Mucosa of rectum (tissue), 2 donors: ENCODE measurements around the gene CNKSR2.

Experiments used
- H3K27ac ChIP-seq, 2 donors: one replicate each; pipeline ENCODE4 v1.7.0; 2013; ENCODE audit warnings: inconsistent platforms in 2 of 2, low read depth in 2 of 2, low read length in 2 of 2
- H3K27me3 ChIP-seq, 2 donors: one replicate each; pipeline ENCODE4 v1.7.0; 2013; ENCODE audit warnings: low read length in 2 of 2; ENCODE audit not compliant: control insufficient read depth in 2 of 2, insufficient read depth in 2 of 2
- H3K36me3 ChIP-seq, 2 donors: one replicate each; pipeline ENCODE4 v1.7.0; 2013; ENCODE audit warnings: low read length in 2 of 2; ENCODE audit not compliant: control insufficient read depth in 2 of 2, insufficient read depth in 2 of 2
- H3K4me1 ChIP-seq, 2 donors: one replicate each; pipeline ENCODE4 v1.7.0; 2013; ENCODE audit warnings: low read length in 2 of 2, mild to moderate bottlenecking in 1 of 2; ENCODE audit not compliant: control insufficient read depth in 2 of 2, insufficient read depth in 2 of 2
- H3K4me3 ChIP-seq, 2 donors: one replicate each; pipeline ENCODE4 v1.7.0; 2013; ENCODE audit warnings: low read length in 2 of 2
- H3K9ac ChIP-seq, 2 donors: one replicate each; pipeline ENCODE4 v1.7.0; 2013; ENCODE audit warnings: low read length in 2 of 2, low read depth in 1 of 2, mild to moderate bottlenecking in 1 of 2
- H3K9me3 ChIP-seq, 2 donors: one replicate each; pipeline ENCODE4 v1.7.0; 2013; ENCODE audit warnings: low read length in 2 of 2; ENCODE audit not compliant: control insufficient read depth in 2 of 2
- donor health status: healthy.
- donor health status: Normal muscosa, but diverticular disease.

The CNKSR2 gene

DNA sequence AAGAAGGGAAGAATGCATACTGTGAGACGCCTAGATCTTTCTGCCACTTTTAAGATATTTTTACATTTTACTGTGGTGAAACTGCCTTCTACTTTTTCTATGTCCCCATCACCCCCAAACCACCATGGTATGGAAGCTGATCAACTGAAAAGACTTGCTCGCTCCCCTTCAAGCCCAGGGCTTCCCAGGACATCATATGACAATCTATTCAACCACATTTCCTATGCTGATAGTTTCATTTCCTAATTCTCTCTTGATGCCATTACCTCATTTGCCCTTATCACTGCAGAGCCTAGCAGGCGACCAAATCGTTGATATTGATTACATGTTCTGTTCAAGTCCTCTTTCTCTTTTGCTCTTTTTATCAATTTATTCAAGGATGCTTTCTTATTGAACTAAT, 324.1 kb downstream of the CNKSR2 start:
- H3K27ac ChIP-seq: no peak overlapping the region
- no peaks in the 10 kb centered on the region for H3K9me3 ChIP-seq
- no peak overlapping the region for H3K9ac ChIP-seq
- H3K4me1 ChIP-seq: no peaks in the 10 kb centered on the region
- H3K36me3 ChIP-seq: no peaks in the 10 kb centered on the region
- H3K4me3 ChIP-seq: no peak overlapping the region
- H3K27me3 ChIP-seq: peaks cover 0 to 3% of the 10 kb centered on the region in 2 donors

GRCh38 chrX:21699136-21699535, 324.9 kb downstream of the CNKSR2 start:
- no peak overlapping the region for H3K9ac ChIP-seq
- no peaks in the 10 kb centered on the region for H3K4me1 ChIP-seq
- no peaks in the 10 kb centered on the region for H3K36me3 ChIP-seq
- H3K4me3 ChIP-seq: no peak overlapping the region
- no peak overlapping the region for H3K27ac ChIP-seq
- peaks cover 0 to 3% of the 10 kb centered on the region in 2 donors for H3K27me3 ChIP-seq
- no peaks in the 10 kb centered on the region for H3K9me3 ChIP-seq

- Histone ChIP-seq H3K4me3 (no peak overlapping the region), H3K4me1 (no peaks in the 10 kb centered on the region), H3K9ac (no peak overlapping the region), H3K9me3 (no peaks in the 10 kb centered on the region), H3K36me3 (no peaks in the 10 kb centered on the region), H3K27ac (no peak overlapping the region), H3K27me3 (peaks cover 0 to 3% of the 10 kb centered on the region in 2 donors)
These were observed 326.1 kb downstream of the CNKSR2 start for GRCh38 chrX:21700275-21700674.

DNA sequence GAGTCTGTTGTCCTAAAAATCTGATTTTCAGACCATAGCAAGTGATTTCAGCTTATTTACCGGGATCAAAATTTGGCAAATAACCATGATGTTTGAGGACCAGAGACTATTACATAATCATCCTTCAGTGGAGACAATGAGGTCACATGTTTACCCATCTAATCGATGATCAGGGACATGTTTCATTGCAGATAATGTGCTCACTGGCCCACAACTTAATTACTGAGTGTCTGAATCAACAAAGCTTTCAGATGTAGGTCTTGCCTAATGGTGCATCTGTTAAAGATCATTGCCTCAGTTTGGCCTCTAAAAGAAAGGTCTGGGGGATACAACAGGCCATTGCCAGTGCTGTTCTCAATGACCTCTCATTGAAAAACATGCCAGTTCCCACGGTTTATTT, 326.7 kb downstream of the CNKSR2 start:
- no peak overlapping the region for H3K9ac ChIP-seq
- no peak overlapping the region for H3K4me3 ChIP-seq
- no peak overlapping the region for H3K27ac ChIP-seq
- H3K36me3 ChIP-seq: no peaks in the 10 kb centered on the region
- H3K4me1 ChIP-seq: no peaks in the 10 kb centered on the region
- peaks cover 0 to 3% of the 10 kb centered on the region in 2 donors for H3K27me3 ChIP-seq
- no peaks in the 10 kb centered on the region for H3K9me3 ChIP-seq

DNA sequence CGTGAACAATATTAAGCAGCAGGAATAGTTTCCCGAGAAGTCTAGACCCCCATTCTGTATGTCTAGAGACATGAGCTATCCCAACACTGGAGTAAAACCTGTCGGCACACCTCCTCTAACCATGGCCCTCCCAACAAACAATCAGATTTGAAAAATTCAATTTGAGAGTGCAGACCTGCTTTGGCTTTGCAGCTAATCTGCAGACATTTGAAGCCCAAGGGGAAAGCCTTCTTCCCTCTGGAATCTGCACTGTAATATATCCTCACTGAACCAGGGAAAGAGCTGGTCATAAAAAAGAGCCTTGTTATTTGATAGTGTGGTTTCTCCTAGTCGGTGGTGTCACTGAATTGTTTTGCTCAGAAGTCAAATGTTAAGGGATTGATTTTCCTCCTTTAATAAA, 328.5 kb downstream of the CNKSR2 start:
- H3K36me3 ChIP-seq: no peaks in the 10 kb centered on the region
- no peak overlapping the region for H3K4me3 ChIP-seq
- no peaks in the 10 kb centered on the region for H3K4me1 ChIP-seq
- no peak overlapping the region for H3K27ac ChIP-seq
- H3K27me3 ChIP-seq: peaks cover 0 to 3% of the 10 kb centered on the region in 2 donors
- H3K9ac ChIP-seq: no peak overlapping the region
- no peaks in the 10 kb centered on the region for H3K9me3 ChIP-seq
